Cortex of kidney (tissue), 1 donor: Measurements from ENCODE around the gene LIME1.
"Not testable (repeated sequence)": the region's sequence is repeated elsewhere in the genome, so short reads cannot be mapped to it uniquely, and the experiment has no call there.

Experiments used
- DNase-seq: peaks from one replicate; lab custom pipeline; 2025; lab: John Stamatoyannopoulos, UW

Gene LIME1

GRCh38 chr20:63773571-63774241, 37.2 kb downstream of the LIME1 start:
- DNase-seq, result no peak

DNA sequence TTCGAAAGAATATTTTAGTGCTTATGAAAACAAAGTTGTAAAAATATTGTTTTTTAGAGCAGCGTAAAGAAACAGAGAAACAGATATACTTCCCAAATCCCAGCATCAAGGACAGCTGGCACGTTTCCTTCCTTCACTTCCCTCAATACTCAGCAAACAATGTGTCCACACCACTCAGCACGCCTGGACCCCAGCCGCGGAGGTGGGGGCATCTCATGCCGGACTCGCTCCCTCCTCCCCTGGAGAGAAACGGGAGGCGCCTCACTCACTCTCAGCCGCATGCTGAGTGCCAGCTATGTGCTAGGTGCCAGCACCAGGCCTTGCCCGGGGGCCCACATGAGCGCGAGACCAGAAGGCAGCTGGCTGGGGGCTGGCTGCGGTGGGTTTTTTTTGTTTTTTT, 37.8 kb downstream of the LIME1 start:
- DNase-seq, result no peak

GRCh38 chr20:63775096-63775978, 38.9 kb downstream of the LIME1 start:
- DNase-seq, result no peak

DNA sequence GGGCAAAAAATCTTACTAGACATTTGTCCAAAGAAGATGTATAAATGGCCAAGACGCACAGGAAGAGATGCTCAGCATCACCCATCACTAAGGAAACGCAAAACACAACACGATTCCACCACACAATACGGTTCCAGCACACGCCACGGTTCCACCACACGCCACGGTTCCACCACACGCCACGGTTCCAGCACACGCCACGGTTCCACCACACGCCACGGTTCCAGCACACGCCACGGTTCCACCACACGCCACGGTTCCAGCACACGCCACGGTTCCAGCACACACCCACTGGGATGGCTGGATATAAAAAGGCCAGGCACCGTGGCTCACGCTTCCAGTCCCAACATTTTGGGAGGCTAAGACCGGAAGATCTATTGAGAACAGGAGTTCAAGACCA, 40.4 kb downstream of the LIME1 start:
- DNase-seq, result not testable (repeated sequence)

- no peak for DNase-seq
Observed at GRCh38 chr20:63777614-63778013, 41.1 kb downstream of the LIME1 start.

- DNase-seq, result no peak
Observed at GRCh38 chr20:63778034-63778752, 41.7 kb downstream of the LIME1 start.

- no peak for DNase-seq
Observed at GRCh38 chr20:63778857-63779256, 42.4 kb downstream of the LIME1 start.

DNA sequence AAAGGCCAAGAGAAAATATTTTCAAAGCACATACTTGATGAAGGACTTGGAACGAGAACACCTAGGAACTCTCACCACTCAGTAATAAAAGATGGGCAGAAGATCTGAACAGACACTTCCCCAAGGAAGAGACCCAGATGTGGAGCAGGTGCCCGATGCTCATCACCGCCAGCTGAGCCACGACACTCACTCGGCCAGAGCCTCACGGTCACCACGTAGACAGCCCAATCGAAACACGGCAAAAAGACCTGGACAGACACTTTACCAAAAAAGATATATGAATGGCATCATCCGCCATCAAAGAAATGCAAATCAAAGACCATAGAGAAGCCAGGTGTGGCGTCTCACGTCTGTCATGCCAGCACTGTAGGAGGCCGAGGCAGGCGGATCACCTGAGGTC, 44.7 kb downstream of the LIME1 start:
- DNase-seq, result no peak

- DNase-seq, result no peak
Observed at GRCh38 chr20:63782051-63782471, 45.6 kb downstream of the LIME1 start.

GRCh38 chr20:63782521-63782971, 46.1 kb downstream of the LIME1 start:
- DNase-seq, result no peak

GRCh38 chr20:63783970-63784369, 47.5 kb downstream of the LIME1 start:
- DNase-seq, result no peak

- DNase-seq, result no peak
Observed at GRCh38 chr20:63785691-63786131, 49.2 kb downstream of the LIME1 start.

- DNase-seq, result no peak
Observed at GRCh38 chr20:63787302-63787701, 50.8 kb downstream of the LIME1 start.

- no peak for DNase-seq
Observed at GRCh38 chr20:63787749-63788148, 51.3 kb downstream of the LIME1 start.
